Measurements from ENCODE around the gene NRTN. TPM values are rescaled to one million over a fixed set of nuclear protein-coding genes. Genes with fewer than 3 reads are reported as not detected.

Gene NRTN
- total RNA-seq, 1 experiment from 2014 or later: 1.9 TPM

- ChIA-PET POLR2A (ENCODE audit: unreplicated experiment) (no interaction called here), CTCF (interaction anchor here (2.4 kb wide), 1 partner anchor 15 kb away, joined by 5 read pairs; no protein-coding TSS in a partner anchor)
- Histone ChIP-seq H3K4me3 (no peak overlapping the region), H3K4me2 (peak overlapping the region; percentile 77; the same call in 1 of the 2 replicates), H3K27me3 (ENCODE audit: insufficient read depth, low read depth) (no peaks in the 10 kb centered on the region), H3K9me2 (ENCODE audit: insufficient read depth) (no peaks in the 10 kb centered on the region), H2AFZ (no peak overlapping the region), H4K20me1 (ENCODE audit: insufficient read depth) (0 out of 2 replicates have a peak, but pooled peaks cover 6% of the 10 kb centered on the region), H3K4me1 (replicated peaks; ENCODE audit: insufficient read depth) (no peaks in the 10 kb centered on the region), H3K79me2 (ENCODE audit: low read depth) (peaks cover 10% of the 10 kb centered on the region), H3F3A (ENCODE audit: insufficient read depth, low read depth) (peaks cover 5% of the 10 kb centered on the region; the same call in 1 of the 2 replicates), H3K36me3 (ENCODE audit: low read depth) (no peaks in the 10 kb centered on the region), H3K9me3 (ENCODE audit: insufficient read depth, low read depth) (no peaks in the 10 kb centered on the region), H3K27ac (no peak overlapping the region)
- BruUV-seq (replicated peaks): no TSS peak
- TF ChIP-seq CTCF (conservative IDR thresholded peaks at IDR 0.05): no peak
- no peak for TF ChIP-seq EZH2 (IDR thresholded peaks at IDR 0.05; ENCODE audit: low read depth)
- intact Hi-C loops (cut with micrococcal nuclease; ENCODE audit: unreplicated experiment): no loop called here
- DNase-seq: no peak
Observed at GRCh38 chr19:5789351-5789761, 15.5 kb upstream of the NRTN start.

GRCh38 chr19:5789886-5790558, 14.8 kb upstream of the NRTN start:
- TF ChIP-seq EZH2 (IDR thresholded peaks at IDR 0.05; ENCODE audit: low read depth) (no peak), CTCF (conservative IDR thresholded peaks at IDR 0.05) (no peak)
- peak overlapping the region; percentile 86 for H3K4me3 ChIP-seq
- no peak for DNase-seq
- peak overlapping the region; percentile 77 for H3K4me2 ChIP-seq
- H3K27me3 ChIP-seq (ENCODE audit: insufficient read depth, low read depth): no peaks in the 10 kb centered on the region
- no peak overlapping the region for H3K27ac ChIP-seq
- H3K36me3 ChIP-seq (ENCODE audit: low read depth): no peaks in the 10 kb centered on the region
- no peaks in the 10 kb centered on the region for H3K9me3 ChIP-seq (ENCODE audit: insufficient read depth, low read depth)
- POLR2A ChIA-PET (ENCODE audit: unreplicated experiment): interaction anchor here (0.6 kb wide), 1 partner anchor 14 kb away, joined by 3 read pairs; no protein-coding TSS in a partner anchor
- no peak overlapping the region for H2AFZ ChIP-seq
- CTCF ChIA-PET: interaction anchor here (2.4 kb wide), 1 partner anchor 14 kb away, joined by 5 read pairs; no protein-coding TSS in a partner anchor
- H4K20me1 ChIP-seq (ENCODE audit: insufficient read depth): 0 out of 2 replicates have a peak, but pooled peaks cover 6% of the 10 kb centered on the region
- H3K79me2 ChIP-seq (ENCODE audit: low read depth): peaks cover 10% of the 10 kb centered on the region
- no TSS peak for BruUV-seq (replicated peaks)
- H3F3A ChIP-seq (ENCODE audit: insufficient read depth, low read depth): peaks cover 5% of the 10 kb centered on the region; the same call in 1 of the 2 replicates
- no peaks in the 10 kb centered on the region for H3K4me1 ChIP-seq (replicated peaks; ENCODE audit: insufficient read depth)
- intact Hi-C loops (cut with micrococcal nuclease; ENCODE audit: unreplicated experiment): loop anchor here (2.0 kb wide), 1 partner anchor 109 kb away; the partner anchor contains the start of genes HSD11B1L and MICOS13
- no peaks in the 10 kb centered on the region for H3K9me2 ChIP-seq (ENCODE audit: insufficient read depth)

- Histone ChIP-seq H3F3A (ENCODE audit: insufficient read depth, low read depth) (peaks cover 5% of the 10 kb centered on the region; the same call in 1 of the 2 replicates), H3K4me1 (replicated peaks; ENCODE audit: insufficient read depth) (no peaks in the 10 kb centered on the region), H3K4me2 (peak within 1 kb of the TSS; percentile 77), H3K79me2 (ENCODE audit: low read depth) (peaks cover 10% of the 10 kb centered on the region), H4K20me1 (ENCODE audit: insufficient read depth) (0 out of 2 replicates have a peak, but pooled peaks cover 6% of the 10 kb centered on the region), H3K9me2 (ENCODE audit: insufficient read depth) (no peaks in the 10 kb centered on the region), H3K36me3 (ENCODE audit: low read depth) (no peaks in the 10 kb centered on the region), H3K27me3 (ENCODE audit: insufficient read depth, low read depth) (no peaks in the 10 kb centered on the region), H3K9me3 (ENCODE audit: insufficient read depth, low read depth) (no peaks in the 10 kb centered on the region), H2AFZ (peak within 1 kb of the TSS; percentile 79; the same call in 1 of the 2 replicates), H3K27ac (peak within 1 kb of the TSS; percentile 85), H3K4me3 (peak within 1 kb of the TSS; percentile 86)
- DNase-seq: peak; percentile 87 to 90
- intact Hi-C loops (cut with micrococcal nuclease; ENCODE audit: unreplicated experiment): loop anchor here (2.0 kb wide), 1 partner anchor 110 kb away; the partner anchor contains the start of genes HSD11B1L and MICOS13
- POLR2A ChIA-PET (ENCODE audit: unreplicated experiment): no interaction called here
- TF ChIP-seq CTCF (conservative IDR thresholded peaks at IDR 0.05) (no peak), EZH2 (IDR thresholded peaks at IDR 0.05; ENCODE audit: low read depth) (no peak)
- CTCF ChIA-PET: interaction anchor here (1.2 to 2.4 kb wide), 2 partner anchors 13 to 70 kb away, joined by 5 to 7 read pairs; no protein-coding TSS in a partner anchor
- TSS peak; percentile 78 for BruUV-seq (replicated peaks)
Observed at GRCh38 chr19:5790559-5791520, 14.0 kb upstream of the NRTN start, which contains the start of gene DUS3L. TSS of gene DUS3L (minus strand) at chr19:5791163. CDS start at chr19:5791141, 22 bp downstream.
